NAMALWA (cell line): Measurements from ENCODE around the gene FRRS1L.
"Not testable (repeated sequence)": the region's sequence is repeated elsewhere in the genome, so short reads cannot be mapped to it uniquely, and the experiment has no call there.

Experiments
- DNase-seq: peaks from one replicate; pipeline ENCODE4 v3.0.0-alpha.2; 2015; ENCODE audit warnings: low spot score

The FRRS1L gene

GRCh38 chr9:109132567-109133021 is 34.5 kb downstream of the FRRS1L start:
- DNase-seq: no peak

GRCh38 chr9:109129470-109130197 is 37.4 kb downstream of the FRRS1L start:
- DNase-seq: no peak

- not testable (repeated sequence) for DNase-seq
Observed at GRCh38 chr9:109126671-109127070, 40.4 kb downstream of the FRRS1L start.

- DNase-seq: no peak
Observed at GRCh38 chr9:109124121-109124520, 42.9 kb downstream of the FRRS1L start.

- no peak for DNase-seq
Observed at GRCh38 chr9:109122726-109123621, 44.1 kb downstream of the FRRS1L start.

- no peak for DNase-seq
Observed at GRCh38 chr9:109121232-109121796, 45.7 kb downstream of the FRRS1L start.

- no peak for DNase-seq
Observed at GRCh38 chr9:109120204-109120789, 46.8 kb downstream of the FRRS1L start.

- peak; percentile 99 for DNase-seq
Observed at GRCh38 chr9:109119439-109120203, 47.4 kb downstream of the FRRS1L start, which contains the start of gene TMEM245. Gene TMEM245 (minus strand): TSS chr9:109119947. CDS start chr9:109119913, 34 bp downstream.

GRCh38 chr9:109118808-109119438 is 48.1 kb downstream of the FRRS1L start:
- DNase-seq: peak; percentile 34

- DNase-seq: no peak
Observed at GRCh38 chr9:109117856-109118807, 48.9 kb downstream of the FRRS1L start.

GRCh38 chr9:109115931-109116526 is 51.0 kb downstream of the FRRS1L start:
- no peak for DNase-seq

- DNase-seq: no peak
Observed at GRCh38 chr9:109114670-109115069, 52.4 kb downstream of the FRRS1L start.

- DNase-seq: no peak
Observed at GRCh38 chr9:109113892-109114609, 53.0 kb downstream of the FRRS1L start.

GRCh38 chr9:109113254-109113653 is 53.8 kb downstream of the FRRS1L start:
- no peak for DNase-seq

GRCh38 chr9:109110329-109111021 is 56.6 kb downstream of the FRRS1L start:
- peak; percentile 27 for DNase-seq

- no peak for DNase-seq
Observed at GRCh38 chr9:109109967-109110328, 57.1 kb downstream of the FRRS1L start.

GRCh38 chr9:109108318-109108717 is 58.7 kb downstream of the FRRS1L start:
- DNase-seq: peak; percentile 49
